ENCODE data around the gene FAU. TPM values are rescaled to one million over a fixed set of nuclear protein-coding genes. Genes with fewer than 3 reads are reported as not detected.

Gene FAU
- total and polyA plus RNA-seq, 9 of the 15 experiments (the other 6 are each of a cell fraction or from before 2014, with no cell fraction given), result 433 to 1,827 (median 942) TPM

GRCh38 chr11:65114538-65115171 lies 7.3 kb downstream of the FAU start (continued):
- TF ChIP-seq RERE (CRISPR knock-in tag; IDR thresholded peaks at IDR 0.05; ENCODE audit: borderline replicate concordance) (no peak), ZSCAN32 (CRISPR knock-in tag; IDR thresholded peaks at IDR 0.05) (no peak), MYNN (IDR thresholded peaks at IDR 0.05) (0 out of 2 replicates have a peak, but pooled peaks have one; percentile 14), MYNN (CRISPR knock-in tag; IDR thresholded peaks at IDR 0.05) (no peak), MECOM (CRISPR knock-in tag; IDR thresholded peaks at IDR 0.05) (no peak), HDAC2 (IDR thresholded peaks at IDR 0.05) (no peak), POLR2A (conservative IDR thresholded peaks at IDR 0.05) (0 out of 2 replicates have a peak, but pooled peaks have one; percentile 4), MNT (conservative IDR thresholded peaks at IDR 0.05) (no peak), POLR2G (IDR thresholded peaks at IDR 0.05; ENCODE audit: low read depth, low read length) (peak; percentile 67), TRIM28 (IDR thresholded peaks at IDR 0.05) (no peak)
- TF ChIP-seq, protein P1, sequence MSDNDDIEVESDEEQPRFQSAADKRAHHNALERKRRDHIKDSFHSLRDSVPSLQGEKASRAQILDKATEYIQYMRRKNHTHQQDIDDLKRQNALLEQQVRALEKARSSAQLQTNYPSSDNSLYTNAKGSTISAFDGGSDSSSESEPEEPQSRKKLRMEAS (CRISPR knock-in tag; IDR thresholded peaks at IDR 0.05), result peak; percentile 37
